NOMO-1 treated with dmso at 0.1 percent for 144 hours (cell line): ENCODE measurements around the gene CASP2.

Experiments used
- DNase-seq: peaks from one replicate; lab custom pipeline; 2025; ENCODE audit not compliant: unreplicated experiment; lab: John Stamatoyannopoulos, UW

CASP2 gene

GRCh38 chr7:143331179-143331801 lies 43.1 kb downstream of the CASP2 start:
- DNase-seq: no peak

DNA sequence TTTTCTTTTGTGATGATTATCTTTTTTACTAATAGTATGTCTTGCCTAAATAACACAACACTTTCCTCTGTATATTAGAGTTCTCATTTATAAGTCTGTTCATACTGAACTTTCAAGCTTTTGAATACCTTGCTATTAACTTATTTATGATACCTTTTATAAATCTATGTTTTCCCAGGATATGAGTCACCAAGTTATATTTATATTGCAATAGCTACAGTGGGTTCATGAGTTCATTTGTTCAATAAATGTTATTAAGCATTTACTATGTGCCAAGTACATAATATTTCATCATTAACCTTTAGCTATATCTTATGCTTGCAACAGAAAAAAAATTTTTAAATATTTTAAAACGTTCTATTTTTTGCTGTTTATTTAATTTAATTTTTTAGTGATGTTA lies 46.1 kb downstream of the CASP2 start:
- no peak for DNase-seq

DNA sequence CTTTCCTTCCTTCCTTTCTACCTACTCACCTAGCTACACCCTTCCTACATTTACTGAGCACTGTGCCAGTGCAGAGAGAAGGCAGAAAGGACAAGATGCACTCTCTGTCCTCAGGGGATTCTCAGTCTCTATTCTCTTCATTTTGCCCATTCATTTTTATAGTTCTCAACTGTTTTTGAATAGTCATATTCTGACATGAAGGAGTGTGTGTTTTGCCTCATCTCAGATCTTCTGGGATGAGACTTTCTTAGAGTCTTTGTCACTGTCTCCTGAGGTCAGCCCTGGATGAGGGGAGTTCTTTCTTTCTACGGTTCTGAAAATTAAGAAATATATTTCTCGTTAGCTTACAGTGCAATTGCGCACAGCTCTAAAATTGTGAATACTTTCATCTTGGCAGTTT lies 49.1 kb downstream of the CASP2 start:
- no peak for DNase-seq

DNA sequence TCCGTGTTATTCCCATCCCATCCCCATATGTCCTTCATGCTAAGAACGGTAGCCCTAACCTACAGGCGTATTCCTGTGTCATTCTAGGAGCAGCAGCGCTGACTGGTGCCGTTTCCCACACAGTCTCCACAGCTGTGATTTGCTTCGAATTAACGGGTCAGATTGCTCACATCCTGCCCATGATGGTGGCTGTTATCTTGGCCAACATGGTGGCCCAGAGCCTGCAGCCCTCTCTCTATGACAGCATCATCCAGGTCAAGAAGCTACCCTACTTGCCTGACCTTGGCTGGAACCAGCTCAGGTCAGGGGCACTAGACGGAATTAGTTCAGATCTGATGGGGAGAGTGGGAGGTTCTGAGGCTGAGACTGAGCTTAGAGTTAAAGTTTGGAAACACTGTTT lies 53.7 kb downstream of the CASP2 start:
- DNase-seq: no peak

DNA sequence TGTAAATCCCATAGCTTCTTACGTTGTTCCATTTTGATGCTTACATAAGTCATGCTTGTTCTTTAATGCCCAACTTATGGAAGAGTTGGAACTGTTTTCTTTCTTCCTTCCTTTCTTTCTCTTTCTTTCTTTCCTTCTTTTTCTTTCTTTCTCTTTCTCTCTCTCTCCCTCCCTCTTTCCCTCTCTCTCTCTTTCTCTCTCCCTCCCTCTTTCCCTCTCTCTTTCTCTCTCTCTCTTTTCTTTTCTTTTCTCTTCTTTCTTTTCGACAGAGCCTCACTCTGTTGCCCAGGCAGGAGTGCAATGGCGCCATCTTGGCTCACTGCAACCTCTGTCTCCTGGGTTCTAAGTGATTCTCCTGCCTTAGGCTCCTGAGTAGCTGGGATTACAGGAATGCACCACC lies 55.4 kb downstream of the CASP2 start:
- no peak for DNase-seq

DNA sequence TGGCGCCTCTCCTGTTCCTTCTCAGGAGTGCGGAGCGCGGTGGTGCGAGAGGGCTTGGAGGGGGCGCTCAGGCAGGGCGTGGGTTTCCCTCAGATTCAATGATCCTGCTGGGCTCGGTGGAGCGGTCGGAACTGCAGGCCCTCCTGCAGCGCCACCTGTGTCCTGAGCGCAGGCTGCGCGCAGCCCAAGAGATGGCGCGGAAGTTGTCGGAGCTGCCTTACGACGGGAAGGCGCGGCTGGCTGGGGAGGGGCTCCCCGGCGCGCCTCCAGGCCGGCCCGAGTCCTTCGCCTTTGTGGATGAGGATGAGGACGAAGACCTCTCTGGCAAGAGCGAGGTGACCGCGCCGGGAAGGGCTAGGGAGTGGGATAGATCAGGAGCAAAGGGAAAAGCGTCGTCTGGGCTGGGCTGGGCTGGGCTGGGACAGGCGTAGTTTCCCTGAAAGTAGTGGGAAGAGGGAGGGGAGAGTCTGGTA lies 57.3 kb downstream of the CASP2 start:
- DNase-seq: peak; percentile 46

DNA sequence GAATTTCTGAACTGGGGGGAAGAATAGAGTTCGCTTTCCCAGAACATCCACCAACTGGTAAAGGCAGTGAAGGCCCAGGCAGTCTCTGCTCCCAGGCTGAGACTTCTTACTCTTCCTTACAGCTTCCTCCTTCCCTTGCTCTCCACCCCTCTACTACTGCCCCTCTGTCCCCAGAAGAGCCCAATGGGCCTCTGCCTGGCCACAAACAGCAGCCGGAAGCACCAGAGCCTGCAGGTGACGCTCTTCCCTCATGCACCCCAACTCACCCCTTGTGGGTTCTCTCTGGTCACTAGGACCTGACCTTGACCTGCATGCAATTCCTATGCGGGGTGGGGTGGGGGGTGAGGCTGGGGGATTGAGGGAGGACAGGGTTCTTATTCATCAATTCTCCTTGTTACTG lies 57.9 kb downstream of the CASP2 start:
- peak; percentile 13 for DNase-seq

DNA sequence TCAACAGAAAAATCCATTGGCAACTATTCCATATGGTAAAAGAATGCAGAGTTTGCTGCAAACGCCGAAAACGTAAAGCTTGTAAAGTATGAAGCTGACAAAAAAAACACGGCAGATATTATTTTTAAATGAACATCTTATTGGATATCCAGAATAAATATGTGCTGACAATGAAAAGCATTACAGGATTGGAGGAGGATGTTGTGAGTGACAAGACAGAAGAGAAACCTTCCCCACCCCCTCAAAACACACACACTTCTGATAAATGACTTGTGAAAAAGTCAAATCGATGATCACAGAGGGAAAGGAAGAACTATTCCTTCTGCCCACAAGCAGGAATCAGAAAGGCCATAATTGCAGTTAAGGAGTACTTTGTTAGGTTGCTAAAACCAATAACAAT lies 59.8 kb downstream of the CASP2 start:
- no peak for DNase-seq

- DNase-seq: no peak
Observed at GRCh38 chr7:143351060-143351459, 62.9 kb downstream of the CASP2 start.

DNA sequence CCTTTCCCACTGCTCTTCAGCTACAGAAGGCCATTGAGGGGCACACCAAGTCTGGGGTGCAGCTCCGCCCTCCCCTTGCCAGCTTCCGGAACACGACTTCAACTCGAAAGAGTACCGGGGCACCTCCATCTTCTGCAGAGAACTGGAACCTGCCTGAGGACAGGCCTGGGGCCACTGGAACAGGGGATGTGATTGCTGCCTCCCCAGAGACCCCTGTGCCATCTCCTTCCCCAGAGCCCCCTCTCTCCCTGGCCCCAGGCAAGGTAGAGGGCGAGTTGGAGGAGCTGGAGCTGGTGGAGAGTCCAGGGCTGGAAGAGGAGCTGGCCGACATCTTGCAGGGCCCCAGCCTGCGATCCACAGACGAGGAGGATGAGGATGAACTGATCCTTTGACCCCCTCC lies 63.4 kb downstream of the CASP2 start:
- DNase-seq: no peak

DNA sequence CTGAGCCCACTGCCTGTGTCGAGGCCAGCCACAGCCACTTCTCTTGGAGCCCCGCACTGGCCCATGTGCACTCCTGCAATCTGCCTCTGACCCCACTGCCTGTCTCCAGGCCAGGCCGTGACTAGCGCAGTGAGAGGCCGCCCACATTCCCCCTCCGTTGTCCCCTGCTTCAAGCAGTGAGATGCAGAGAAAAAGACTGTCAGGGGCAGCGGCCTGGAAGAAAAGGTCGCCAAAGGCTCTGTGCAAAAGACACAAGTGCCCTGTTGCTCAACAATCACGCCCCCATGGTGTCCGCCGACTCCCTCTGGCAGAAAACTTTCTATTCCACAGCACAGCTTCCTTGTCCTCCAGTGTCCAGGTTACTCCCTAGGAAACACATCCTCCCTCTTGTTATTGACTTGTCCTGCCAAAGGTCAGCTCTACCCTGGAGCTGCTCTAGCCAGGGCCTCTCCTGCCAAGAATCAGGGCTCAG lies 64.4 kb downstream of the CASP2 start:
- no peak for DNase-seq

- no peak for DNase-seq
Observed at GRCh38 chr7:143354376-143354775, 66.2 kb downstream of the CASP2 start.

DNA sequence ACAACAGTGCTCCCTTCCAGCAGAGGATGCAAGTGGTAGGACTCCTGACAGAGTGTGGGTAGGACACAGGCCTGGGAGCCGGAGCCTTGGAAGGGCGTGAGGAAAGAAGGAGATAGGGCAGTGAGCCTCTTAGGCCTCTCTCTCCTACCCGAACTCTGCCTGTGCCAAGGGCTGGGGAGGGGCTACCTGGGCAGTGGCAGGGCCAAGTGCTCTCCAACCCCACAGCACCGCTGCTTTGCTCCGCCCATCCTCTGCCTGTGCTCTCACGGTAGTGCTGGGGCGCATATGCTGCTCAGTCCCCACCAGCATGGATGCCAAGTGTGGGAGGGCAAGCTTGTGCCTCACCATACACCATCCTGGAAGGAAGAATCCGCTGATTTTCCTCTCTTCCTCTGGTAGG lies 66.8 kb downstream of the CASP2 start:
- DNase-seq: no peak

DNA sequence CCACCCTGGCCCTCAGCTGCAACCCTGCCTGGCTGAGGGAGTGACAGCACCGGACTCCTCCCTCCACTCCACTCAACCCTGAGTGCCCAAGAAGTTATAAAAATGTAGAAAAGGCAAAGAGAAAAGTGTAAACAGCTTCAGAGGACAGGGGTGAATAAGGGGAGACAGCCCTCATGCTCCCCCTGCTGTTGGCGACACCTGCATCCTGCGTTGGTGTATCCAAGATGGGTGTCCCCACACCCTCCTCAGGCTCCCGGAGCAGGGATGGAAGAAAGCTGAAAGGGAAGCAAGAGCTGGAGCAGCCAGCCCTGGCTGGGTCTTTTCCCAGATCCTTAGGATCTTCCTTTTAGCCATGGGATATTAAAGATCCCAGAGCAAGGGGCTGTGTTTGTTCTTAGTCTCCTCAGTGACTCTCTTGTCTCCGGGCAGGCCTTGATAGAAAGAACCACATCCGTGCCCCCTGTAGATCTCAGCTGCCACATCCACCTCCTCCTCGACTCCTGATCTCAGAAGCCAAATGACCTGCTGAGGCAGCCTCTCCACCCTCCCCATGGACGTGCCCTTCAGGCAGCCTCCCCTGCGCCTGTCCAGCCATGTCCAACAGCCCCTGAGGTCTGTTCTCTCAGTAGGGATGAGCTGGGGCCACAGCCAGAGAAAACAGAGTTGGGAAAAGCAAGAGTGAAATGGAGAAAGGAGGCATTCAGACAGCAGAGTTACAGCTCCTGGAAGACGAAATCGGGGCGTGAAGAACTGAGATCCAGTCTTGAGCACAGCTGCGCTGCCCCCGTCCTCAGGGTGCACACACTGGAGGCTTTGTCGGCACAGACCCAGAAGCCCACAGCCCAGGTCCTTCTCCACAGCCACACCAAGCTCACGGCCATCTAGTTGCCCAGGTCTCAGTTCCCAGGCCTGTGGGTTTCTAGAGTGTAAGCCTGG lies 67.6 kb downstream of the CASP2 start:
- no peak for DNase-seq

DNA sequence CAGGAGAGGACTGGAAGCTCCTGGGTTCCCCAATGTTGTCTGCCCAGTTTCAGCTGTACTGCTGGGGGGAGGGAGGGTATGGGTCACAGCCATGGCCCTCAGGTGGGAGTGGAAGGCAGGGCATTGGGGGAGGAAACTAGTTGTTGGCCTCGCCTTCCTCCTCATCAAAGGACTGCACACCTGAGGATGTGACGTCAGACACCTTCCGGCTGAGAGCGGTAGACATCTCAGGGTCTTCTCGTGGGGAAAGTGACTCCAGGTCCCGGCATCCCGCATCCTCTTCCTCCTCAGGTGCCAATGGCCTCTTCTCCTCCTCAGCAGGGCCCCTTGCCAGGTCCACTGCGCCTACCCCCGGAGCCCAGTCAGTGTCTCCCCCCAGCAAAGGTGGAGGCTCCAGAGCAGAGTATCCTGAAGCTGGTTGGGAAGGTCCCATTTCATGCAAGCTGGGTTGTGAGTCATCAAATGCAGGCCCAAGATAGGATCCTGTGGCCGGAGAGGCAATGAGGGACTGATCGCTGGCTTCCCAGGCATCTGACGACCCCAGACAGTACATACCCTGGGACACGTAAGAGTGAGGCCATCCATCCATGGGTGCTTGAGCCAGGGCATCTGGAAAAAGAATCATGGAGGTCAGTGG lies 68.4 kb downstream of the CASP2 start:
- DNase-seq: no peak
